ENCODE results near the gene FXYD1.
A peak's percentile ranks its signal among the peaks of the same experiment; 100 is the strongest.
"Not testable (repeated sequence)": the region's sequence is repeated elsewhere in the genome, so short reads cannot be mapped to it uniquely, and the experiment has no call there.

FXYD1 gene

GRCh38 chr19:35138305-35138892 is at the start of gene FXYD1:
Gene FXYD1 (plus strand): TSS chr19:35138824. CDS start chr19:35140080, 1,256 bp downstream.
- no peak for DNase-seq

GRCh38 chr19:35089554-35089953 is 49.1 kb upstream of the FXYD1 start:
- no peak for DNase-seq

GRCh38 chr19:35090160-35090505 is 48.5 kb upstream of the FXYD1 start:
- DNase-seq = no peak

DNA sequence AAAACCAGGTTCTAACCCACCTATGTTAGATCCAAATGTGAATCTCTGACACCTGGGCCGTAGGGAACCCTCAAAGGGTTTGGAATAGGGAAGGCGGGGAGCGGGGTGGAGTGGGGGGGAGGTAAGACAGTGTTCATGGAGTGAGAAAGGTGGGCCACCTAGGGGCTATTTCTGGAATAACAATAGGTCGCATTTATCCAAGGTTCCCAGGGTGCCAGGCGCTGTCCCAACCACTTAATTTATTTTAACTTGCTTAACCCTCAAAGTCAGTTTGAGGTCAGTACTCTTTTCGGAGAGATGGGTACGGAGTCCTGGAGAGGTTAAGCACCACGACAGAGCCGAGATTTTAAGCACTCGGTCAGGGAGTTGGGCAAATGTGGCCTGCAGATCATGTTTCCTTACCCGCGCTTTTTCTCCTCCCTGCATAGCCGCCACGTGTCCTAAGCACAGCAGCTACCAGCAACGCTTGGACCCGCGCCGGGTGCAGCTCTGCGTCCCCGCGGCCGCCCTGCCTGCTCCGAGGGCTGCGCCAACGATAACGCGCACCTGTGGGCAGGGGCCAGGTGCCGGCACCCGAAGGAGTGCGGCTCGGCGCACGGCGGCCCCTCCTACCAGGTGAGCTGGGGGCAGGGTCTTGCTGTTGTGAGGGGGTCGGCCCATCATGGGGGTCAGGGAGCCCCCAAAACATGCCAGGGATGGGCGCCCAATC is 48.0 kb upstream of the FXYD1 start:
- DNase-seq = peak; percentile 90

DNA sequence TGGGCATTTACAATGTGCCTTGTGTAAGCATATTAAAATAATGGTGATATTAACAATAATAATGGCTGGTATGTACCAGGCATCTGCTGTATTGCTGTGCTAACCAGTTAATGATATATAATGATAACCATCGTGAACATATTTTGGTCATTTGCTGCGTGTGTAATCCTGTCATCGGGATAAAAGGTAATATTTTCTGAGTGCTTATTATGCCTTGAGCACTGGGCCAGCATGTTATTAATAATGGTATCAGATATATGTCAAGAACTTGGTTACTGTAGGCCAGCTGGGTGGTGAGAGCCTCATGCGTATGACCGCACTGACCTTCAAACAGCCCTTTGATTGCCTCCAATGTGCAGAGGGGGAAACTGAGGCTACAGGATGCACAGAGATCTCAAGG is 45.2 kb upstream of the FXYD1 start:
- DNase-seq = no peak

GRCh38 chr19:35093941-35094647 is 44.5 kb upstream of the FXYD1 start:
- no peak for DNase-seq

DNA sequence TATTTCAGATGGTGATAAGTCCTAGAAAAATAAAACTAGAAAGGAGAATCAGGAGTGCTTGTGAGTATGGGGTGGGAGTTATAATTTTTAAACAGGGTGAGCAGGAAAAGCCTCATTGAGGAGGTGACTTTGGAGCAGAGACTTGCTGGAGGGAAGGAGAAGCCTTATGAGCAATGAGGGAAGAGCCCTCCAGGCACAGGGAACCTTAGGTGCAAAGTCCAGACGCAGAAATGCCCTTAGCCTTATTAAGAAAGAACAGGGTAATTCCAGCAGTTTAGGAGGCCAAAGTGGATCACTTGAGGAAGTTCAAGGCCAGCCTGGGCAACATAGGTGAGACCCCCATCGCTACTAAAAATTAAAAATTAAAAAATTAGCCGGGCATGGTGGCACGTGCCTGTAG is 44.0 kb upstream of the FXYD1 start:
- DNase-seq = no peak

DNA sequence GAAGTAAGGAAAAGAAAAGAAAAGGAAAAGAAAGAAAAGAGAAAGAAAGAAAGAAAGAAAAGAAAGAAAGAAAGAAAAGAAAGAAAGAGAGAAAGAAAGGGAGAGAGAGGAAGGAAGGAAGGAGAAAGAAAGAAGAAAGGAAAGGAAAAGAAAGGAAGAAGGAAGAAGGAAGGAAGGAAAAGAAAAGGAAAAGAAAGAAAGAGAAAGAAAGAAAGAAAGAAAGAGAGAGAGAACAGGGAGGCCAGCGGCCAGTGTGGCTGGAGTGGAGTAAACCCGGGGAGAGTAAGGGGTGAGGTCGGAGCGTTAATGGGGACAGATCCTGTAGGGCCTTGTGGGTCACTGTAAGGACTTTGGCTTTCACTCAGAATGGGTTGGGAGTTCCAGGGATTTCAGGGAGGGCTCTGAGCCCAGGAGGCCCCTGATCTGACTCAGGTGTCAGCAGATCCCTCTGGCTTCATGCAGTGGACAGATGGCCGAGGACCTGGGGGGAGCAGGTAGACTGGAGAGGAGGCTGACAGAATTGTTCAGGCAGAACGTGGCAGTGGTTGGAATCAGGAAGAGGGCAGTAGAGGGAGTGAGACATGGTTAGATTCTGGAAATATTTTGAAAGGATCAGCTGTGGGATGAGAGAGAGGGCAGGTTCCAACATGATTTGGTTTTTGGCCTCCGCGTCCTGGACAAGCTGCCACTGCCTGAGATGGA is 42.8 kb upstream of the FXYD1 start:
- DNase-seq = no peak

DNA sequence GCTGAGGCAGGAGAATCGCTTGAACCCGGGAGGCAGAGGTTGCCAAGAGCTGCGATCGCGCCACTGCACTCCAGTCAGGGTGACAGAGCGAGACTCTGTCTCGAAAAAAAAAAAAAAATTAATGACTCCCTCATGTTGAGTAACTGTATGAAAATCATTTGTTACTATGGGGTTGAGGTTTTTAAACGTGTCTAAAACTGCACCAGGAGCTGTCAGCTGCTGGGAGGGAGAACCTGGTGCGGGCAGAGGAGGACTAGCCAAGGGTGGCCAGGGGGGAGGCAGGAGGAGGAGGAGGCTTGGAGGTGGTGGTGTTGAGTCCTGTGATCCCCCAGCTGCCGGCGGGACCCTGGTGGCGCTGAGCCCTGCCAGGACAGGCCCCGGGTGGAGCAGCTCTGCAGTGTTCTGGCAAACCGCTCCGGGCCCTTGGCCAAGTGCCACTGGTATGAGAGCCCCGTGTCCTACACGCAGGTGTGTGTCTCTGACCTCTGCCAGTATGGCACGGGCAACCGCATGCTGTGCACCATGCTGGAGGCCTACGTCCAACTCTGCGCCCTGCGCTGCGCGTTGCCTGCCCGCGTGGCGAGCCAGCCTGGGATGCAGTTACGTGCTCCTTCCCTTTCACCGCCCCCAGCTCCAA is 40.1 kb upstream of the FXYD1 start:
- peak; percentile 3 for DNase-seq

GRCh38 chr19:35099155-35099896 is 39.3 kb upstream of the FXYD1 start:
- no peak for DNase-seq

- no peak for DNase-seq
Measured at GRCh38 chr19:35099897-35100275, 38.7 kb upstream of the FXYD1 start.

DNA sequence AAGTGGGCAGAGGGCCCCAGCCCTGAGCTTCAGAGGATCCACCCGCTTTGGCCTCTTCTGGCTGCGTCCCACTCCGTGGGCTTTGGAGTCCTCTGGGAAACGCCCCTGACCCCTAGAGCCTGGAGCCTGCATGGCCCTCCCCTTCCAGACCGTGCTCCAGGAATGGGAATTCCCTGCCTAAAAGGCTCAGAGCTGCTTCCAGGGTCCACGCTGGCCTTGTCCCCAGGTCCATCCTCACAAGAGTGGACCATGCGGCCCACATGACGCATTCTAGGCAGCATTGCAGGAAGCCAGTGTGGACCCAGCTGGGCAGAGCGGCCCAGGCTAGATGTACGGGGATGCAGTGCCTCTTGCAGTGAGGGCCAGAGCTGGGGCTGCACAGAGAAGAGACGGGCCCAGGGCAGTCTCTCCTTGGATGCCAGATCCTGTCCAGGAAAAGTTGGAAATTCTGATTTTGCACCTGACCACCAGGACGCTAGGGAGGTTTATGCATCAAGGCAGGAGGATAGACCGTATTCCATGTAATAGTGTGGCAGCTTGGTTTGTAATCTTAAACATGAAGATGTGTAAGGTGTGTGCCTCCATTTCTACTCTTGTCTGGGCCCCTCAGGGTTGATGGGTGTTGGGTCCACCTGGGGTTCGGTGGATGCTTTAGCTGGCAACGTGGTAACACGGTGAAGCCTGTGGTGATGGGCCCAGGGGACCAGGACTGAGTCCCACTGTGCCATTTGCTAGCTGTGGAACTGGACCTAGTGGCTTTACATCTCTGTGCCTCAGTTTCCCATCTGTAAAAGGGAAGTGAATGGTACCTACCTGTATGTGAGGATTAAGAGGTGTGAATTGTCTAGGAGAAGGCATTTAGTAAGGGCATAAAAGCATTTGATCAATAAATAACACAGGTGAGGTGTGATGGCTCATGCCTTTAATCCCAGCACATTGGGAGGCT is 37.8 kb upstream of the FXYD1 start:
- DNase-seq = no peak

DNA sequence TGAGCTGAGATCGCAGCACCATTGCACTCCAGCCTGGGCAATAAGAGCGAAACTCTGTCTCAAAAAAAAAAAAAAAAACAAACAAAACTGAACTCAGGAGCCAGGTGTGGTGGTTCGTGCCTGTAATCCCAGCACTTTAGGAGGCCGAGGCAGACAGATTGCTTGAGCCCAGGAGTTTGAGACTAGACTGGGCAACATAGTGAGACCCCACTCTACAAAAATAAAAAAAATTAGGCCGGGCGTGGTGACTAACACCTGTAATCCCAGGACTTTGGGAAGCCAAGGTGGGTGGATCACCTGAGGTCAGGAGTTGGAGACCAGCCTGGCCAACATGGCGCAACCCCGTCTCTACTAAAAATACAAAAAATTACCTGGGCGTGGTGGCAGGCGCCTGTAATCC is 36.7 kb upstream of the FXYD1 start:
- not testable (repeated sequence) for DNase-seq

DNA sequence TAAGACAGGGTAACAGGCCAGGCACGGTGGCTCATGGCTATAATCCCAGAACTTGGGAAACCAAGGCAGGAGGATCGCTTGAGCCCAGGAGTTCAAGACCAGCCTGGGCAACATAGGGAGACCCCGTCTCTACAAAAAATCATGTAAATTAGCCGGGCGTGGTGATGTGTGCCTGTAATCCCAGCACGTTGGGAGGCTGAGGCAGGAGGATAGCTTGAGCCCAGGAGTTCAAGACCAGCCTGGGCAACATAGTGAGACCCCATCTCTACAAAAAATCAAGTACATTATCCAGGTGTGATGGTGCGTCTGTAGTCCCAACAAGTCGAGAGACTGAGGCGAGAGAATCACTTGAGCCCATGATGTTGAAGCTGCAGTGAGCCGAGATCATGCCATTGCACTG is 35.0 kb upstream of the FXYD1 start:
- DNase-seq = not testable (repeated sequence)

- no peak for DNase-seq
Measured at GRCh38 chr19:35104361-35104760, 34.3 kb upstream of the FXYD1 start.

- no peak for DNase-seq
Measured at GRCh38 chr19:35105047-35105410, 33.6 kb upstream of the FXYD1 start.

GRCh38 chr19:35105411-35106290 is 33.0 kb upstream of the FXYD1 start:
- no peak for DNase-seq

DNA sequence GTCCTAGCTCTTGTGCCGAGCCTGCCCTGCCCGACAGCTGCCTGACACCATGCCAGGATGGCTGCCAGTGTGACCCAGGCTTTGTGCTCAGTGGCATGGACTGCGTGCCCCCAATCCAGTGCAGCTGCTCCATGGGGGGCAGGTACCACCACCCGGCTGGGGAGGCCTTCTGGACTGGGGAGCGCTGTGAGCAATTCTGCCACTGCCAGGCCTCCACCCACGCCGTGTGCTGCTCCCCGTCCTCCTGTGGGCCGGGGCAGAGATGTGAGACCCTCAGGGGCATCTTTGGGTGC is 32.4 kb upstream of the FXYD1 start:
- DNase-seq = no peak

DNA sequence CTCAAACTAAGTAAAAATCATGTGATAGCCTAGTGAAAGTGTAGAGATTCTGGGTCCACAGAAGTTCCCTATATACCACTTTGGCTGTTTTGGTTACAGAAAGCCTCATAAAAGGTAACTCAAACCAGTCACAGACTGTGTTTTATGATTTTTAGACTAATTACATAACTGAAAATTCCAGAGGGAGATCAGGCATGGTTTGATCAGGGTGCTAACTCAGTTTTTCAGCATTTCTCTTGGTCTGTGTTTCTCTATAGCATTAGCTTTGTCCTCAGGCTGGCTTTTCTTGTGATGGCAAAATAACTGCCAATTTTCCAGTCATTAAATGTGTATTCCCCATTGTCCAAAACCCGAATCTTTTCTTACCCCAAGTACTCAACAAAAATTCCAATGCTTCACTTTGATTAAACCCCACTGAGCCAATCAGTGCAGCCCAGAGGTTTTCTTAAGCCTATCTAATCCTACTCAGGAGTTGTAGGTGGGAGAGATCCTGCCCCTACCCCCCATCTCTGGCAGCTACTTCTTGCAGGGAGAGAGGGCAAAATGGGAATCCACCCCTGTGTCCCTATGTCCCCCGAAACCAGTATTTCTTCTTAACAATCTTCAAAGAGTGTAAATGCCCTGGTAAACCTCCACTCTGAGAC is 31.6 kb upstream of the FXYD1 start:
- DNase-seq = no peak

DNA sequence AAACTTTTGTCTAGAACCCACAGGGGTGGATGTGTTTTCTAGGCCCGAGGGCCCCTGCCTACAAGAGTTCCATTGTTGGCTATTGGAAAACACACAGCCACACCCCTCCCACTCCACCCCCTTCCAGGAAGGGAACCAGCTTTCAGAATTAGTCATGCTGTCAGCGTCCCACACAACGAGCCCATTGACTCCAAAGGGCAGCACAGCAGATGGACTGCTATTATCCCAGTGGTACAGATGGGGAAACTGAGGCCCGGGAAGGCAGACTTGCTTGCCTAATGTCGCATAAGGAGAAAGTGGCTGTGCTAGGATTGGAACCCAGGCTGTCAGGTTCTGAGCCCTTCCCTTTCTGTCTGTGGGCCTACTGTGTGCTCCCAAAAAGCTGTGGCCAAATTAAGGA is 31.1 kb upstream of the FXYD1 start:
- DNase-seq = no peak
